Measurements from ENCODE around the gene TP63.

Gene TP63

DNA sequence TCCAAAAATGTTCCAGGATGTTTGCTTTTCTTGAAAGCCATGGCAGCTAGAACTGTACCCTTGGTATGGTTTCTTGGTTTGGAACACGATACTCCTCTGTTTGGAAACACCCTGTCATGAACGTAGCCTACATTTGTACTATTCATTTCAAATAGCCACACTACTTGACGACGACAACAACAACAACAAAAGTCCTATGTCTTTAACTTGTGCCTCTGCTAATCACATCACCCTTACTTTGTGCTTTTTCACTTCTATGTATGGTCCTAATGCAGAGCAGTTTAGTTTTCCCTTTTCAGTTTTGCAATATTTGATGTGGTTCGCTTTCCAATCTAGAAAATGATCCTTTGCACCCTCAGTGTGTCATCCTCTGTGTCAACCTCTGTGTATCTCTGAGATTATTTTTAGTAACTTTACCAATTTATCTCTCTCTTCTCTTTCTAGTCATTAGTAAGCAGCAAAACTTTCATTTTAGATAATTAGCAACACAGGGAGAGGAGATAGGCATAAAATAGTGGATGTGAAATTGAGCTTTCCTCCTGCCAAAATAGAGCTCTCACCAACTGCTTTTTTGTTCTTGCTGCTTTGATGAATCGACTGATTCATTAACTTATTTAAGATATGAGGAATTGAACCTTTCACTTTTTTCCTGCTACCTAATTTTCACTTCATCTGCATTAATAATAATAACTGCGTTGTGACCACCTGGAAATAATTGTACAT, 44.1 kb upstream of the TP63 start:
- no peak for ATAC-seq
- TF ChIP-seq, protein P1, sequence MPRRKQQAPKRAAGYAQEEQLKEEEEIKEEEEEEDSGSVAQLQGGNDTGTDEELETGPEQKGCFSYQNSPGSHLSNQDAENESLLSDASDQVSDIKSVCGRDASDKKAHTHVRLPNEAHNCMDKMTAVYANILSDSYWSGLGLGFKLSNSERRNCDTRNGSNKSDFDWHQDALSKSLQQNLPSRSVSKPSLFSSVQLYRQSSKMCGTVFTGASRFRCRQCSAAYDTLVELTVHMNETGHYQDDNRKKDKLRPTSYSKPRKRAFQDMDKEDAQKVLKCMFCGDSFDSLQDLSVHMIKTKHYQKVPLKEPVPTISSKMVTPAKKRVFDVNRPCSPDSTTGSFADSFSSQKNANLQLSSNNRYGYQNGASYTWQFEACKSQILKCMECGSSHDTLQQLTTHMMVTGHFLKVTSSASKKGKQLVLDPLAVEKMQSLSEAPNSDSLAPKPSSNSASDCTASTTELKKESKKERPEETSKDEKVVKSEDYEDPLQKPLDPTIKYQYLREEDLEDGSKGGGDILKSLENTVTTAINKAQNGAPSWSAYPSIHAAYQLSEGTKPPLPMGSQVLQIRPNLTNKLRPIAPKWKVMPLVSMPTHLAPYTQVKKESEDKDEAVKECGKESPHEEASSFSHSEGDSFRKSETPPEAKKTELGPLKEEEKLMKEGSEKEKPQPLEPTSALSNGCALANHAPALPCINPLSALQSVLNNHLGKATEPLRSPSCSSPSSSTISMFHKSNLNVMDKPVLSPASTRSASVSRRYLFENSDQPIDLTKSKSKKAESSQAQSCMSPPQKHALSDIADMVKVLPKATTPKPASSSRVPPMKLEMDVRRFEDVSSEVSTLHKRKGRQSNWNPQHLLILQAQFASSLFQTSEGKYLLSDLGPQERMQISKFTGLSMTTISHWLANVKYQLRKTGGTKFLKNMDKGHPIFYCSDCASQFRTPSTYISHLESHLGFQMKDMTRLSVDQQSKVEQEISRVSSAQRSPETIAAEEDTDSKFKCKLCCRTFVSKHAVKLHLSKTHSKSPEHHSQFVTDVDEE (CRISPR knock-in tag; IDR thresholded peaks at IDR 0.05): no peak
- no peak for TF ChIP-seq ZNF70 (CRISPR knock-in tag; IDR thresholded peaks at IDR 0.05)
- TF ChIP-seq SNAI2 (CRISPR knock-in tag; IDR thresholded peaks at IDR 0.05): no peak
- TF ChIP-seq PPARA (CRISPR knock-in tag; IDR thresholded peaks at IDR 0.05; ENCODE audit: borderline replicate concordance): no peak
- TF ChIP-seq POU6F1 (CRISPR knock-in tag; IDR thresholded peaks at IDR 0.05; ENCODE audit: borderline replicate concordance, low read depth): no peak
- TF ChIP-seq OSR1 (CRISPR knock-in tag; IDR thresholded peaks at IDR 0.05): no peak
- TF ChIP-seq ARNTL (CRISPR knock-in tag; IDR thresholded peaks at IDR 0.05; ENCODE audit: borderline replicate concordance, low read depth): no peak
- no peak for TF ChIP-seq RARB (CRISPR knock-in tag; IDR thresholded peaks at IDR 0.05)
- TF ChIP-seq TCF4 (CRISPR knock-in tag; IDR thresholded peaks at IDR 0.05; ENCODE audit: borderline replicate concordance): no peak
- no peak for TF ChIP-seq ISL1 (CRISPR knock-in tag; IDR thresholded peaks at IDR 0.05)

DNA sequence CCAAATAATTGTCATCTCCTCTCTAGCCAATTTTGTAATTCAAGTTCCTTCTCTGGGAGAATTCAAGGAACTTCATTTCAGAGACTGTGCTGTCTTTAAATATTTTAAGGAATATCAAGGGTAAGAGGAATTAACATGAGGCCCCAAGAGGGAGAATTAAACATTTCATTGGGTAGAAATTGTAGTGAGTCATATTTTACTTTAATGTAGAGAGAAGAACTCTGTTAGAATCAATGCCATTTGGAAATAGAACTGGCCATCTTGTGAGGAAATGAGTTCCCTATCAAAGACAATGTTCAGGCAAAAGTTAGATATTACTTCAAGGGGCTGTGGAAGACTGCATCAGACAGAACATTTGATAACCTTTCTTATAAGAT, 43.5 kb upstream of the TP63 start:
- no peak for ATAC-seq
- TF ChIP-seq, protein P1 (CRISPR knock-in tag; IDR thresholded peaks at IDR 0.05): no peak
- no peak for TF ChIP-seq POU6F1 (CRISPR knock-in tag; IDR thresholded peaks at IDR 0.05; ENCODE audit: borderline replicate concordance, low read depth)
- TF ChIP-seq ZNF565 (CRISPR knock-in tag; conservative IDR thresholded peaks at IDR 0.05; ENCODE audit: low read depth): no peak
- no peak for TF ChIP-seq CSDC2 (CRISPR knock-in tag; IDR thresholded peaks at IDR 0.05)
- TF ChIP-seq ESRRG (CRISPR knock-in tag; IDR thresholded peaks at IDR 0.05): no peak
- TF ChIP-seq, protein P2, sequence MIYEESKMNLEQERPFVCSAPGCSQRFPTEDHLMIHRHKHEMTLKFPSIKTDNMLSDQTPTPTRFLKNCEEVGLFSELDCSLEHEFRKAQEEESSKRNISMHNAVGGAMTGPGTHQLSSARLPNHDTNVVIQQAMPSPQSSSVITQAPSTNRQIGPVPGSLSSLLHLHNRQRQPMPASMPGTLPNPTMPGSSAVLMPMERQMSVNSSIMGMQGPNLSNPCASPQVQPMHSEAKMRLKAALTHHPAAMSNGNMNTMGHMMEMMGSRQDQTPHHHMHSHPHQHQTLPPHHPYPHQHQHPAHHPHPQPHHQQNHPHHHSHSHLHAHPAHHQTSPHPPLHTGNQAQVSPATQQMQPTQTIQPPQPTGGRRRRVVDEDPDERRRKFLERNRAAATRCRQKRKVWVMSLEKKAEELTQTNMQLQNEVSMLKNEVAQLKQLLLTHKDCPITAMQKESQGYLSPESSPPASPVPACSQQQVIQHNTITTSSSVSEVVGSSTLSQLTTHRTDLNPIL (CRISPR knock-in tag; IDR thresholded peaks at IDR 0.05; ENCODE audit: low read depth): no peak

GRCh38 chr3:189588070-189588469, 43.1 kb upstream of the TP63 start:
- TF ChIP-seq, protein P1 (CRISPR knock-in tag; IDR thresholded peaks at IDR 0.05): no peak
- TF ChIP-seq RARB (CRISPR knock-in tag; IDR thresholded peaks at IDR 0.05) (no peak), ZNF70 (CRISPR knock-in tag; IDR thresholded peaks at IDR 0.05) (no peak), ZNF565 (CRISPR knock-in tag; conservative IDR thresholded peaks at IDR 0.05; ENCODE audit: low read depth) (no peak), TCF4 (CRISPR knock-in tag; IDR thresholded peaks at IDR 0.05; ENCODE audit: borderline replicate concordance) (no peak), ZFP30 (CRISPR knock-in tag; IDR thresholded peaks at IDR 0.05) (no peak), SNAI2 (CRISPR knock-in tag; IDR thresholded peaks at IDR 0.05) (no peak), BACH2 (CRISPR knock-in tag; IDR thresholded peaks at IDR 0.05; ENCODE audit: borderline replicate concordance) (no peak), ZNF8 (CRISPR knock-in tag; IDR thresholded peaks at IDR 0.05) (no peak), ESRRG (CRISPR knock-in tag; IDR thresholded peaks at IDR 0.05) (no peak), CSDC2 (CRISPR knock-in tag; IDR thresholded peaks at IDR 0.05) (no peak)
- TF ChIP-seq, protein P3, sequence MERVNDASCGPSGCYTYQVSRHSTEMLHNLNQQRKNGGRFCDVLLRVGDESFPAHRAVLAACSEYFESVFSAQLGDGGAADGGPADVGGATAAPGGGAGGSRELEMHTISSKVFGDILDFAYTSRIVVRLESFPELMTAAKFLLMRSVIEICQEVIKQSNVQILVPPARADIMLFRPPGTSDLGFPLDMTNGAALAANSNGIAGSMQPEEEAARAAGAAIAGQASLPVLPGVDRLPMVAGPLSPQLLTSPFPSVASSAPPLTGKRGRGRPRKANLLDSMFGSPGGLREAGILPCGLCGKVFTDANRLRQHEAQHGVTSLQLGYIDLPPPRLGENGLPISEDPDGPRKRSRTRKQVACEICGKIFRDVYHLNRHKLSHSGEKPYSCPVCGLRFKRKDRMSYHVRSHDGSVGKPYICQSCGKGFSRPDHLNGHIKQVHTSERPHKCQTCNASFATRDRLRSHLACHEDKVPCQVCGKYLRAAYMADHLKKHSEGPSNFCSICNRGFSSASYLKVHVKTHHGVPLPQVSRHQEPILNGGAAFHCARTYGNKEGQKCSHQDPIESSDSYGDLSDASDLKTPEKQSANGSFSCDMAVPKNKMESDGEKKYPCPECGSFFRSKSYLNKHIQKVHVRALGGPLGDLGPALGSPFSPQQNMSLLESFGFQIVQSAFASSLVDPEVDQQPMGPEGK (CRISPR knock-in tag; IDR thresholded peaks at IDR 0.05; ENCODE audit: borderline replicate concordance): no peak
- TF ChIP-seq, protein P4, sequence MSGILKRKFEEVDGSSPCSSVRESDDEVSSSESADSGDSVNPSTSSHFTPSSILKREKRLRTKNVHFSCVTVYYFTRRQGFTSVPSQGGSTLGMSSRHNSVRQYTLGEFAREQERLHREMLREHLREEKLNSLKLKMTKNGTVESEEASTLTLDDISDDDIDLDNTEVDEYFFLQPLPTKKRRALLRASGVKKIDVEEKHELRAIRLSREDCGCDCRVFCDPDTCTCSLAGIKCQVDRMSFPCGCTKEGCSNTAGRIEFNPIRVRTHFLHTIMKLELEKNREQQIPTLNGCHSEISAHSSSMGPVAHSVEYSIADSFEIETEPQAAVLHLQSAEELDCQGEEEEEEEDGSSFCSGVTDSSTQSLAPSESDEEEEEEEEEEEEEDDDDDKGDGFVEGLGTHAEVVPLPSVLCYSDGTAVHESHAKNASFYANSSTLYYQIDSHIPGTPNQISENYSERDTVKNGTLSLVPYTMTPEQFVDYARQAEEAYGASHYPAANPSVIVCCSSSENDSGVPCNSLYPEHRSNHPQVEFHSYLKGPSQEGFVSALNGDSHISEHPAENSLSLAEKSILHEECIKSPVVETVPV (CRISPR knock-in tag; IDR thresholded peaks at IDR 0.05): no peak
- no peak for ATAC-seq

All from SK-N-SH treated with all-trans-retinoic acid at 6 μM for 48 hours (cell line).